COR-L47 (cell line): Measurements from ENCODE around the gene PKDCC.
A peak's percentile ranks its signal among the peaks of the same experiment; 100 is the strongest.
"Not testable (repeated sequence)": the region's sequence is repeated elsewhere in the genome, so short reads cannot be mapped to it uniquely, and the experiment has no call there.

Experiments used
- DNase-seq: peaks from one replicate; lab custom pipeline; 2025; lab: John Stamatoyannopoulos, UW

The PKDCC gene

DNA sequence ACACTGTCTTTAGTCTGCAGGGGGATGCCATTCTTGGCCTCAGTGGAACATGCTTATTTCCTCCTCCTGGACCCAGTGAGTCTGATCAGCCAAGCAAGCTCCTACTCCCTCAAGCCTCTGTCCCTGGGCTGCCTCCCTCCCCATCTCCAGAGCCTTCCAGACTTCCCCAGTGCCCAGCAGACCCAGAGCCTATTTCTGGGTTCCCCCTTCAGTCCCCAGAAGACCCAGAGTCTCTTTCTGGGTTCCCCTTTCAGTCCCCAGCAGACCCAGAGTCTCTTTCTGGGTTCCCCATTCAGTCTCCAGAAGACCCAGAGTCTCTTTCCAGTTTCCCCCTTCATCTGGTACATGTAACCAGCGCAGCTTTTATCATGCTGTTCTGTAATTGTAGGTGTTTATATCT lies 17.0 kb upstream of the PKDCC start:
- DNase-seq: no peak

DNA sequence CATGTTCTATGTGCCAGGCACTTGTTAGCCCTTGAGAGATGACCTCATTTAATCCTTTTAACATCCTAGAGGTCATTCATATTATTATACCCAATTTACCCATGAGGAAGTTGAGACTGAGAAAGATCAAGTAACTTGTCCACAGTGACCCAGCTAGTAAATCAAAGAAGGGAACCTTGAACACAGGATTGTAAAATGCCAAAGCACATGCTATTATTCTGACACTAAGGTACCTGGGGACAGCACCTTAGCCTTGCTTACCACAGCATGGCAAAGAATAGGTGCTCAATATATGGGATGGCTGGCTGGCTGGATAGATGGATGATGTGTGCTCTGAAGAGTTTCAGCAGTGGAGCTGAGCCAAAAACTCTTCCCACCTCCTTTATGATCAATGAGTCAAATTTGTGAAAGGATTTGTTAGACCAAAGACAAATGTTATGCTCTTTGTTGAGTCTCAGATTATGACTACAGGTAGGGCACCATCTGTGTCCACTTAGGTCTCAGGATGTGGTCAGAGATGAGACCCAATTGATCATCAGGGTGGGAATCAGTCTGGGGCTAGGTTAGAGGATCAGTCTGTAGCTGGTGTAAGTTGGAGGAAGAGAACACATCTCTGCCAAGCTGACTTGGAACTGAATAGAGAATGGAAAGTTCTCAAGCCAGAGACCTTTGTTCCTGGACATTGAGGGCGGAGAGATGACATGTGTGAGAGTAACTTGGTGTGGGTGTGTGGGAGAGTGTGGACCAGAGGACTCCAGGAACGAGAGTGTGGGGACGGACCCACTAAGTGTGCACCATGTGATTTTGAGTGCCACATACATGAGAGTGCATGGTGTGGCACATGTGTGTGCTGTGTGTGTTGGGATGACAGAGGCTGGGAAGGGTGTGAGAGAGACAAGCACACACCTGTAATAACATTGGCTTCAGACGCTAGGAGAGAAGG lies 16.3 kb upstream of the PKDCC start:
- DNase-seq: no peak

- DNase-seq: no peak
These were observed 15.6 kb upstream of the PKDCC start for GRCh38 chr2:42032224-42032620.

- DNase-seq: no peak
These were observed 15.1 kb upstream of the PKDCC start for GRCh38 chr2:42032745-42033144.

DNA sequence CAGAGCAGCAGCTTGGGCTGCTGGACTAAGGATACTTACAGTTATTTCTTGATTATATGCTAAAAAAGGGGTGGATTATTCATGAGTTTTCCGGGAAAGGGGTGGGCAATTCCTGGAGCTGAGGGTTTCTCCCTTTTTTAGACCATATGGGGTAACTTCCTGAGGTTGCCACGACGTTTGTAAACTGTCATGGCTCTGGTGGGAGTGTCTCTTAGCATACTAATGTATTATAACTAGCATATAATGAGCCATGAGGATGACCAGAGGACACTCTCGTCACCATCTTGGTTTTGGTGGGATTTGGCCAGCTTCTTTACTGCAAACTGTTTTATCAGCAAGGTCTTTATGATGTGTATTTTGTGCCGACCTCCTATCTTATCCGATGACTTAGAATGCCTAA lies 13.7 kb upstream of the PKDCC start:
- not testable (repeated sequence) for DNase-seq

DNA sequence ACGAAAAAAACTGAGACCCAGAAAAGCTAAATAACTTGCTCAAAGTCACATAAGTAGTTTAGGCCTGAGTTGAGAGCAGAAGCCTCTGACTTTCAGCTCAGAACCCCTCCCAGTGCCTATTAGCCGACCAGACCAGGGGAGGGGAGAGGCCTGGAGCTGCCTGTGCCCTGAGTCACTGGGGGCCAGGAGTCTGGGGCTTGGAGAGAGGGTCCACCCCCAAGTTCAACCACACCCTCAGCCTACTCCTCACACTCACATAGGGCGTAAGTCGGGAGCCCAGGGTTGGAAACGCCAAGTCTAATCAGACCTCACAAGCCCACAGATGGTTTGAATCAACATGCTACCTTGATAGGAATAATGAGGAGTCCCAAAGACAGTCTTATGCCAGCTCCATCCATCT lies 12.6 kb upstream of the PKDCC start:
- DNase-seq: no peak

DNA sequence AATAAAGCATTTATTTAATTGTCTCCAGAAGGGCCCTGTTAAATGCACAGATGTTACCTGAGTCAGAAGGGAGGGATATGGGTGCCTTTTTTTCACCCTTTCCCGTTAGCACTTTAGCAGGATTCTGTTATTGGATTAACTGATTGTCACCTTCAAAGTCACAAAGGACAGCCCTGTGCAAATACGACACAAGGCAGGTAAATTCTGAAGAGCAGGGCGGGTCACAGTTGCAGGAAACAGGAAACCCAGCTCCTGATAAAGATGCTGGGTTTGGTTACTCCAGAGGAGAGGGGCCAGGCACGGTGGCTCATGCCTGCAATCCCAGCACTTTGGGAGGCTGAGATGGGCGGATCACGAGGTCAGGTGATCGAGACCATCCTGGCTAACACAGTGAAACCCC lies 11.4 kb upstream of the PKDCC start:
- no peak for DNase-seq

GRCh38 chr2:42036940-42037339 lies 10.9 kb upstream of the PKDCC start:
- no peak for DNase-seq

- DNase-seq: no peak
These were observed 7.1 kb upstream of the PKDCC start for GRCh38 chr2:42040643-42041278.

- no peak for DNase-seq
These were observed 6.3 kb upstream of the PKDCC start for GRCh38 chr2:42041377-42042127.

DNA sequence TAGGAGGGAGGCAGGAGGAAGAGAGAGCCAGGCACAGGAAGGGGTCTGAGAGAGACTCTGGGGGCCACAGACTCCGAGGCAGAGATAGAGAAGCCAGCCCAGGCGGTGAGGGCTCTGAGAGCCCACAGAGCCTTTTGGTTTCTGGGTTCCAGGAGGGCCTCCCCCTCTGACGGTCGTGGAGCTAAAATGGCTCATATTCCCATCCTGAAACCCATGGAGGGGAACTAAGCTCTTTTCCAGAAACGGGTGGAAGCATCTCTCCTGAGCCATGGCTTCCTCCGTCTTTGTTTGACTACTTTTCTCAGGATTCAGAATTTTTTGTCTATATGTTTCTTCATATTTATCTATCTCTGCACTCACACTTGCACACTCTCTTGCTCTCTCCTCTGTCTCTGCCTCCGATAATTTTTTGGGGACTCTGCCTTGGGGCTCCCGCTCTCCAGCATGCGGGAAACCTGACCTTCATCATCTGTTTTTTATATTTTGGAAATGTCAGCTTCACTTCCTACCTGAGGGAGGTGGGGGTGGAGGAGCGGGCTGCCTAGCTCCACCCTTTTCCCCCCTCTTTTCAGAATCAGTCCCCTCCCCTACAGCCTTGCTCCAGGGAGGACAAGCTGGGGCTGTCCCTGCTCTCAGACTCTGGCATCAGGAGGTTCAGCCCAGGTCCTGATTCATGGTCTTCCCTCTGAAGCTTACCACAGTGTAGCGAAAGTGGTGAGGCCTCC lies 5.0 kb upstream of the PKDCC start:
- DNase-seq: no peak

GRCh38 chr2:42043789-42044394 lies 3.9 kb upstream of the PKDCC start:
- no peak for DNase-seq

DNA sequence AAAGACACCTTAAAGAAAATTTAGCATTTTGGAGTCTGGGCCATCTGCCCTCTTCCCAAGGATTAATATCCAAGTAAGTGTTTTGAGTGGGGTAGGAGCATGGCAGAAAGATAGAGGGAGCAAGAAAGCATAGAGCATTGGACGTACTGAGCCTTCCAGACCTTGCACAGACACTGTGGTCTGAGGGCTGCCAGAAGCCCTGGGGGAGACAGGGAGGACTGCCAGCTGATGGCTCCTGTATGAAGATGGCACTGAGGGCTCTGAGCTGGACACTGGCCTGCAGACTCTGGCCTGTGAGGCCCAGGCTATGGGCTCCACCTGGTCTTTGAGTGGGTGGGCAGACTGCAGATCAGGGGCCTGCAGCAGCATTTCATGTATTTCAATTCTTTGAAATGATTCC lies 2.9 kb upstream of the PKDCC start:
- no peak for DNase-seq

GRCh38 chr2:42045352-42045751 lies 2.5 kb upstream of the PKDCC start:
- no peak for DNase-seq

DNA sequence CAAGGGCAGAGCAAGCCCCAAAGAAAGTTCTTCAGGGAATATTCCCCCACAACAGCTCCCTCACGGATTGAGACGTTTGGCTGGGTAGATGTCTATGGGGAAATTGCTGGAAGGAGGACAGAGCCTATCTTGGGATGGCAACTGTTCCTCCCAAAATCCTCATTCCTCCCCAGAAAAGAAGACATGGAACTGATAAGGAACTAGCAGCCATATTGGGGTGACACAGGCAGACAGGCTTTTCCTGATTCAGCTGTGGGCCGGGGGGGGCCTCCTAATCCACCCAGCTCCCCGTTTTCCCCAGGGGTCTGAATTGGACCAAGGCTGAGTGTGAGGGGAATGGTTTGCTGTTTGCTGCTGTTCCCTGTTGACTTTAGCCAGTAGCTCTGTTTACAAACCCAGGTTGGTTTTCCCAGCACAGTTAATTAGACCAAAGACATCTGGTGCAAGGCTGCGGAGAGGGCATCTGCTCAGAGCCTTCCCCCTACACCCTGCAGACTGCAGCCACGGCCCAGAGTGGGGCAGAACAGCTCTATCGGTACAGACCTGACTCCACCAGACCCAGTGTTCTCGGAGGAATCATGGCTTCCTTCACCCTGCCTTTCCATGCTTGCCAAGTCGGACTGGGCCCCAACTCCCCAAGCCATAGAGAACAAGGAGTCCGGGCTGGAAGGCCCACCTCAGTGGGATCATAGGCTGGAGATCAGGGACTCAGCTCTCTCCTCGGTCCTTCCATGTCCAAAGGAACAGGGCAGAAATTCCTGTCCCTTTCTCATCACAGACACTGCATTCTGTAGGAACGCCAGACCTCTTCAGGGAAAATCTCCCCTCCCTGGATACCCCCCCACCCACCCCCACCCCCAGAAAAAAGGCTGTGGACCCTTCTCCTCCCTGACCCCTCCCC lies 1.7 kb upstream of the PKDCC start:
- peak; percentile 59 for DNase-seq

GRCh38 chr2:42046819-42047487 lies 868 bp upstream of the PKDCC start:
- peak; percentile 40 for DNase-seq

- DNase-seq: no peak
These were observed 739 bp downstream of the PKDCC start for GRCh38 chr2:42048299-42049220.

DNA sequence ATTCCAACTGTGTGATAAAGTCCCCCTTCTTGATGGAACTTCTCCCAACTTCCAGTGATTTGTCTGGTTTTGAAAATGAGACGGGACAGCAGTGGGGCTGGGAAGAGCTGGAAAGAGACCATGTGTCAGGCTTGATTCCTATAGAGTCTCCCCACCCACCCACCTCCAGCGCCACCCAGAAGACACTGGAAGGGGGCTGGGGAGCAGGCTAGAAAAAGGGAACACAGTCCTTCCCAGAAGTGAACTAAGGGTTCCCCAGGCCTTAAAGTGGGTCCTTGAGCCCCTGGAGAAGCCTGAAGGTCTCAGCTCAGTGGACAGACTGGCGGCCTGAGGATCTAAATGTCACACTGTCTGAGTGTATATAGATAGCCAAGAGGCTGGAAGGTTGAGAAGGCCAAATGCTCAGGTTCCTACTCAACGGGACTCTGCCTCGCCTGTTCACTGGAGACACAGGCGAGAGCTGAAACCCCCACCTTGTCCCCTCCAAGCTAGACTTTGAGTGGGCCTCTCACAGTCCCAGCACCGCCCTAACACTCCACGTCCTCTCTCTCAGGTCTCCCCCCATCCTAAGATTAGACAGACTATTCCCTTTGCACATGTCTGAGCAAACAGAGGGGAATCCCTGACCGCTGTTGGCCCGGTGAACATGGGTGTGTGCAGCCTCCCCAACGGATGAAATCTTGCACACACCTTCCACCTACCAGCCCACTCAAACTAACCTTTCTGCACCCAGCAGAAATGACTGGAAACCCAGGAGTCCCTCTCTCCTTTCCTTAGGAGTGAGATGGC lies 1.6 kb downstream of the PKDCC start:
- DNase-seq: no peak
